GM12874 (cell line): ENCODE measurements around the gene MID1.

Source experiments
- CTCF ChIP-seq: IDR thresholded peaks from 2 replicates; pipeline ENCODE4 v1.5.1; 2011; ENCODE audit warnings: low read depth, mild to moderate bottlenecking, control low read depth, low read length, moderate library complexity; ENCODE audit not compliant: insufficient read depth

The MID1 gene

GRCh38 chrX:10479508-10479907, 140.9 kb downstream of the MID1 start:
- TF ChIP-seq CTCF: no peak

- no peak for TF ChIP-seq CTCF
These were observed 142.9 kb downstream of the MID1 start for GRCh38 chrX:10477525-10477924.

- no peak for TF ChIP-seq CTCF
These were observed 145.3 kb downstream of the MID1 start for GRCh38 chrX:10474913-10475568.

DNA sequence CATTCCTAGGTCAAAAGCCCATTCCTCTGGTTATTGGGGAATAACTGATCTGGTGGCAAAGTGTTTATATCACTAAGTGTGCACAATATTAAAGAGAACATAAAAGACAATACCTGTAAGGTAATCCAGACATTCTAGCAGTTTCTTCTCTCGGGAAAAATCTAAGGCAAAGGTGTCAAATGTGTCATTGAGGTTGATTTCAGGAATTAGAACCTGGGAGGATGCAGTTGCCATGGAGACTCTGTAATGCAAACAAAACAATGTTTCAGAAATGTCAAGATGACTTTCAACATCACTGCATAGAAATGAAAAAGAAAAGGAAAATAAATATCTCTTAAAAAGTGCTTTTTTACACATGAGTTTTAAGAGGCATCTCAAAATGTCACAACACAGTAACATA, 145.9 kb downstream of the MID1 start:
- no peak for TF ChIP-seq CTCF

- no peak for TF ChIP-seq CTCF
These were observed 149.0 kb downstream of the MID1 start for GRCh38 chrX:10471418-10471817.

GRCh38 chrX:10470009-10470408, 150.4 kb downstream of the MID1 start:
- no peak for TF ChIP-seq CTCF

- no peak for TF ChIP-seq CTCF
These were observed 152.6 kb downstream of the MID1 start for GRCh38 chrX:10467793-10468192.
